Nucleus accumbens (tissue), 56 donors: ENCODE results near the gene SMIM45.
"Not testable (repeated sequence)": the region's sequence is repeated elsewhere in the genome, so short reads cannot be mapped to it uniquely, and the experiment has no call there.

Experiments used
- DNase-seq, 56 donors: peaks; one replicate each; lab custom pipeline; 2025; lab: John Stamatoyannopoulos, UW

Gene SMIM45

DNA sequence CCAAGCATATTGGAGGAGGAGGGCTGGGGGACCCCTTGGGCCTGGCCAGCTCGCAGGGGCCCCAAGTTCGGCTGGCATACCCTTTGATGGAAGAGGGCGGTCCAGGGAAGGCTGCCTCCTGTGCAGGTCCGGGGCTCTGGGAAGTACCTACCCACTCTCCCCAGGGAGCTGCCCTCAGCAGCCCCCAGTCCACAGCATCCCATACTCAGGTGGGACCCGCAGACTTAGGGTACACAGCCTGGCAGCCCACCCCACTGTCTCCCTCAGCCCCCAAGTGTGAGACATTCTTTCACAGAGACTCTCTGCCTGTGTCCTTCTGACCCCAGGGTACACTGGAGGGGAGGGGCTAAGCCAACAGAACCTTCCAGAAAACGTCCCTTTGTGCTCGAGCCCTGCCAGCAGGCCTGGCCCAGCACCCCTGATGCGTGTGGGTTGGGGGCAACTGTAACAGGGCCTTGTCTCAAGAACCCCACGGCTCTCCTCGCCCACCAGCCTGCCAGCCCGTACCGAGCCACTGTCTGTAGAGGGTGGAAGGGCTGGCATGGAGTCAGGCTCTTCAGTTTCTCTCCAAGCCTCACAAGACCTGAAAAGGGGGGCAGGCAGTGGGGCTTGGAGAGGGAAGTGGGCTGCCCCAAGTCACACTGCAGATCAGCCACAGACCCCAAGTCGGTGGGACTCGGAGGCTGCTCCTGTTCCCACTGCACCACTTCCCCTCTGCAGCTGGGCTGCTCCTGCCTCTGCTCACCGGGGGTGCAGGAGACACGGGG lies 18.4 kb upstream of the SMIM45 start:
- no peak for DNase-seq

DNA sequence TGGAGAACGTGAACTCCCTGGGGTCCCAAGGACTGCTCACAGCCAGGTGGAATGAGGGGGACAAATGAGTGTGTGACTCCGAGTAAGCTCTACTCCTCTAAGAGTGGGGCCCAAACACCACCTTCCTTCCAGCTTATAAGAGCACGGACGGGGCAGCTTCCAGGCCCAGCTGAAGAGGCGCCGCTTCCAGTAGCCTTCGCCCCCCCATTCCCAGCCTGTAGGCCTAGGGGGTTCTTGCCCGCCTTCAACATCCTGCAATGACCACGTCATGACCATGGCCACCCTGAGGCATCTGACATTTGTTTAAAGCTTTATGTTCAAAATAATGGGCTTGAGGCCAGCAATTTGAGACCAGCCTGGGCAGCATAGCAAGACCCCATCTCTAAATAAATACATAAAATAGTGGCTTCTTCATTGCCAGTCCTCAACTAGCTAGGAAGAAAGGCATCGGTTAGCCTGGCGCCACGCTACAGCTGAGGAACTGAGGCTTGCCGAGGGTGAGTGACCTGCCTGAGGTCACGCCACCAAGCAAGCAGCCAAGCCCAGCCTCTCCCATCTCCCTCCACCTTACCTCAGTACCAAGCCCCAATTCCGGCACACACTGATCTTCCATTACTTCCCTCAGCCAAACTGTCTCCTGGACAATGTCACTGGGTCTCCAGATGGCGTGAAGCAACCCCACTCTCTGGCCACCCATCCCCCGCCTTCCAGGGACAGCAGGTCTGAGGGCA lies 17.5 kb upstream of the SMIM45 start:
- DNase-seq, result no peak

DNA sequence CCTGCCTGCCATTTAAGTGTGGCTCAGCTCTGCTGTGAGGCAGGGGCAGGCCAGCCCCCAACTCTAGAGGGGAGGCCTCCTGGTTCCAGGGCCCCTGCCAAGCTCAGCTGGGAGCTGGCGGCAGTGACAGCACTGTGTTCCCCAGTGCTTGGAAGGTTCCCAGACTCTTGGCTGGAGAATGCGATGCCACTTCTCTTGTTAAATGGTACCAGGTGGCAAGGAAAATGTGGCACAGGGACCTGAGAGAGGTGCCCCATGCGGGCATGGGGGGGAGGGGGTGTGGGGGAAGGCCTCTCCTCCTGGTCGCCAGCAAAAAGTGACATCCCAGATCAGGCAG lies 17.0 kb upstream of the SMIM45 start:
- DNase-seq, result peak in 6 of 56 donors; percentile 7 to 52 (median 17)

DNA sequence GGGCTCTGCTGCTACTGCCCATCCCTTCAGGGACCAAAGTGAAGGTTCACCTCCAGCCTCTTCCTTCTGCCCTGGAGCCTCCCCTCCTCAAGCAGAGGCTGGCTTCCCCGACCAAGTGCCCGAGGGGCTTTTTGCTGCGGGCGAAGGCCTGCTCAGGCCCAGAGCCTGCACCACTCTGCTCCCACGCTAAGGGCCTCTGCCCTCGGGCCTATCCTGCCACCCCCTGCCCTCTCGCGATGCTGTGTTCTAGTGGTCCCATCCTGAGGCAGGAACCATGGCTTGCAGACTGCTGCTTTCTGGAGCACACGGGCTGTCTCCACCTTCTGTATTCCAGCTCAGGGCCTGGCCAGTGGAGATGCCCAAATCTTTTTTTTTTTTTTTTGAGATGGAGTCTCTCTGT lies 16.4 kb upstream of the SMIM45 start:
- DNase-seq, result no peak

DNA sequence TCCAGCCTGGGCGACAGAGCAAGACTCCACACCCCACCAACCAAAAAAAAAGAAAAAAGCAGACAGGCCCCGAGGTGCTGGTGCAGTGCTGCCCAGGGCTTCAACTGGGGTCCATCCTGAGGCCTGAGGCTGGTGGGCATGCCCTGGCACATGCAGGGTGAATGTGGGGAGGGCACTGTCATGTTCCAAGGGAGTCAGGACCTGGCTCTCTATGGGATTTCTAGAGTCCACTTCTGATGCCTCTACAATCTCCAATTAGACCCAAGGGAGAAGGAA lies 15.1 kb upstream of the SMIM45 start:
- no peak for DNase-seq

DNA sequence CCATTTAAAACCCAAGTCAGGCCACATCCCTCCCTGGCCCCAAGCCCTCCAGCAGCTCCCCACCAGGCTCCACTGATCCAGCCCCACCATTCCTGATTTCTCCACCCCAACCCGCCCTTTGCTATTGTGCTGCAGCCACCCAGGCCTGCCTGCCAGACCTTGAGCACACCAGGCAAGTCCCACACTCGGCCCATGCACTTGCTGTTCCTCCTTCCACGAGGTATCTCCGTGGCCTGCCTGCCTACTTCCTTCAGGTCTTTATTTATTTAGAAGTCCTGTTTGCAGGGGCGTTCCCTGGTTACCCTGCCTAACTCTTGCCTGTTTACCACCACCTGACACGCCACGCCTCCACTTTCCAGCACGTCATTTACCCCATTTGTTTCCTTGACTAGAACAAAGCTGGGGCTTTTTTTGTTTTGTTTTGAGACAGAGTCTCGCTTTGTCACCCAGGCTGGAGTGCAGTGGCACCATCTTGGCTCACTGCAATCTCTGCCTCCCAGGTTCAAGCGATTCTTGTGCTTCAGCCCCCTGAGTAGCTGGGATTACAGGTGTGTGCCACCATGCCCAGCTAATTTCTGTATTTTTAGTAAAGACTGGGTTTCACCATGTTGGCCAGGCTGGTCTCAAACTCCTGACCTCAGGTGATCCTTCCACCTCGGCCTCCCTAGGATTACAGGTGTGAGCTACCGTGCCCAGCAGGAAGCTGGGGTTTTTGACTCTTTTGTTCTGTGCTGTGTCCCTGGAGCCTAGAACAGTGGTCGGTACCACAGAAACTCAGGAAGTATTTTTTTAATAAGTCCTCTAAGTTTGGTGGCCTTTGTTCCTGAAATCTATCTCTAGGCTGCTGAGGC lies 11.7 kb upstream of the SMIM45 start:
- DNase-seq, result peak in 26 of 56 donors; percentile 11 to 62 (median 35)

DNA sequence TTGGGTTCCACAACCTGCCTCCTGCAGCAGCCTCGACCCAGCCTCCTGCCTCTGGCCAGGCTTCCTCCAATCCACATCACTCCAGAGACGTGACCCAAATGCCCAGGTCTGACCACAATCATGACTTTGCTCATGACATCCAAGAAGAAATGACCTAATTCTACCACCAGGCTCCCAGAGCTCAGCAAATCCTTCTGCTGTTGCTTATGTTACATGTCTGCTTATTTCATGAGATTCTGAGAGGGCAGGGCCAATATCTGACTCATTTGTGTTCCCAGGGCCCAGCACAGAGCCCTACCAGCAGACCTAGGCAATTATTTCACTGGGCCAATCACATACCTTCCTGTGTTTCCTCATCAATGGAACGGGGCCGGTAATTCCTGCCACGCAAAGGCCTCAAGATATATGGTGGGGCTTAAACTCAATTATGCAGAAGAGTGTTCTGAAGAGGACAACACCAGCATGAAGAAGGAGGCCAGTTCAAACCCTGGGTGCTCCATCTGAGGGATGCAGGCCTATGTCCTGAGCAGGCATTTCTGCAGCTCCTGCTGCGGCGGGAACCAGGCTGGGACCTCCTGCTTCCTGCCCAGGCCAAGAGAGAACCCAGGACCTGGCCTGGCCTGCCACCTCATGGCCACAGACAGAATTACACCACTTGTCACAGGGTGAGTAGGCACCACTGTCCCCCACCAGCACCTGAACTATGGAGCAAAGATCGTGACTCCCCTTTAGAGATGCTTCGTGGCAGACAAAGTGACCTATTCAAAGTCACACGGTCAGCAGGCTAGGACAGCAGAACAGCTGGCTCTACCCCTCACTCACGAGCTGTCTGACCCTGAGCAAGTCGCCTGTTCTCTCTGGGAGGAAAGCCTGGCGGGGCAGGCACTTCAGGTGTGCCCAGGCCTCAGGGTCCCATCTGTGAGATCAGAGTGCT lies 10.9 kb upstream of the SMIM45 start:
- peak in 55 of 56 donors; percentile 26 to 93 (median 73) for DNase-seq

DNA sequence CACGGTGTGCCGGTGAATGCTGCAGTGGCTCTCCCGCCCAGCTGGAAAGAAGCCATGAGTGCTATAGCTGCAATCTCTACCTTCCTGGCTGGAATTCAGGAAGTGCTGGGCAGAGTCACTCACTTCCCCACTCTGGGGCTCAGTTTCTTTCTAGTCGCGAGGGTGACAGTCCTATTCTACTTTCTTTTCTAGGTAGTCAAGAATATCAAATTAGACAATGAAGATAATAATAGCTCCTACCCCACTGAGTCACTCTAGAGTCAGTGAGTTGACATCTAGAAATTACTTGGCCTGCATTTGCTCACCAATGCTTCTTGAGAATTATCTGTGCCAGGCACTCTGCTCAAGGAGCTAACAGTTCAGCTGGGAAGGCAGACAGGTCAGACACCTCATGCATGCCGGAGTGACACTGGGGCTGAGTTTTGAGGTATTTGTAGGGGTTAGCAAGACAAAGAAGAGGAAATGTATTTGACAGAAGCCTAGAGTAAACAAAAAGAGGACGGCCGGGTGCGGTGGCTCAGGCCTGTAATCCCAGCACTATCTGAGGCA lies 8.2 kb upstream of the SMIM45 start:
- DNase-seq, result peak in 4 of 56 donors; percentile 9 to 44 (median 16)

DNA sequence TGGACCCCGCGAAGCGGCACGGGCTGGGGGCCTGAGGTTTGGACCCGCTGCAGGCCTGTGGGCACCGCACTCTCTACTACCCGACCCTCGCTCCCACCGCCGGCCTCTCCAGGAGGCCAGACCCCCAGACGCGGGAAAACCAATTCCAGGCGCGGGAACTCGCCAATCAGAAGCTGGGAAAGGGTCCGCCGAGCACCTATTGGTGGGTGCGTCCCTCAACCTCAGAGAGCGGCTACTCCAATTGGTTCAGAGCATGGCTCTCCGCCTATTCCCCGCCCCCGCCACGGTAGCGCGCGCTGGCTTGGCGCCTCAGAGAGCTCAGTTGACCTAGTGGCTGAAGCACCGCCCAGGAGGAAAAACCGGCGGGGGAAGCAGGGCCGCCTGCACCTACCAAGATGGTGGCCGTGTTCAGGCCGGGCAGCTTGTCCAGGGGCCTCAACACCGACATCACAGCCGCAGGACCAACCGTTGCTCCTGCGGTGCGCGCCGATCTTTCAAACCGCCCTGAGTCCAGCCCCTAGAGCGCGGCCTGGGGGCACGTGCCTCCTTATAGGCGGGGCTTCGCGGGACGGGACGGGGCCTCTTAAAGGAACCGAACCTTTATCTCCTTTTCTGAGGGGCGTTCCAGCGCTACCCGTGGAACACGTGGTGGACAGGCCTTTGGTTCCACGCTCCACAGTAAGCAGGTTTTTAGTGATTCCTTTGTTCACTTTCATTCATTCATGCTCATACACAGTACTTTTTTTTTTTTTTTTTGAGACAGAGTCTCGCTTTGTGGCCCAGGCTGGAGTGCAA lies 5.1 kb upstream of the SMIM45 start, which contains the start of gene CENPM:
Gene CENPM (minus strand): TSS at position 524 of the 795 bp plus-strand sequence. CDS start 76 bp downstream, at position 448.
- DNase-seq, result peak; percentile 63 to 97 (median 92)

DNA sequence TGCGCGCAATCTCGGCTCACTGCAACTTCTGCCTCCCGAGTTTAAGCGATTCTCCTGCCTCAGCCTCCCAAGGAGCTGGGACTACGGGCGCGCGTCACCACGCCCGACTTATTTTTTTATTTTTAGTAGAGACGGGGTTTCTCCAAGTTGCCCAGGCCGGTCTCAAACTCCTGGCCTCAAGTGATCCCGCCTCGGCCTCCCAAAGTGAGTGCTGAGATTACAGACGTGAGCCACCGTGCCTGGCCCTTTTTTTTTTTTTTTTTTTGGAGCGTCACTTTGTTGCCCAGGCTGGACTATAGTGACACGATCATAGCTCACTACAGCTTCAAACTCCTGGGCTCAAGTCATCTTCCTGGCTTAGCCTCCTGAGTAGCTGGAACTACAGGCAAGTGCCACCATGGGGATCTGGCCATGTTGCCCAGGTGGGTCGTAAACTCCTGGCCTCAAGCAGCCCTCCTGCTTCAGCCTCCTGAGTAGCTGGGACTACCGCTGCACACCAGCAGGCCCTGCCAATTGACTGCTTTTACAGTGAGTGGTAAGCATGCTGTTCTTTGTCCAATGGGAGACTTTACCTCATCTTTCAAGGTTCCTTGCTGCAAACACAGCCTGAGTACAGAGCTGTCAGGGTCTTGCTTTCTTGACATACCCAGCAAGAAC lies 4.4 kb upstream of the SMIM45 start:
- no peak for DNase-seq

DNA sequence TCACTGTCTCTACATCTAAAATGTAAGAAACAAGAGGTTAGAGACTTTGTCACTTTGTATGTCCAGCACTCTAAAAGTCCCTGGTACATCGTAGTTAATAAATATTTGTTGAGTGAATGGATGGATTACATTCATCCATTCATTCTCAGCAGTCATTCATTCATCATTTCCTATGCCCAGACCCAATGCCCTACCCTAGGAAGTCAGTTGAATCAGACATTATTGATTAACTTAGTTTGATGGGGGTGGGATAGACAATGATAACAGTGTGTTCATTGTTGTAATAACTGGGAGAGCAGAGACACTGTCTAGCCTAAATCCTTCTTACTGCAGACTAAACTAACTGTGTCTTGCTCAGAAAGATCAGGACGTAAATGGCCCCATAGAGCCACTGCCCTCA lies 3.8 kb upstream of the SMIM45 start:
- no peak for DNase-seq

DNA sequence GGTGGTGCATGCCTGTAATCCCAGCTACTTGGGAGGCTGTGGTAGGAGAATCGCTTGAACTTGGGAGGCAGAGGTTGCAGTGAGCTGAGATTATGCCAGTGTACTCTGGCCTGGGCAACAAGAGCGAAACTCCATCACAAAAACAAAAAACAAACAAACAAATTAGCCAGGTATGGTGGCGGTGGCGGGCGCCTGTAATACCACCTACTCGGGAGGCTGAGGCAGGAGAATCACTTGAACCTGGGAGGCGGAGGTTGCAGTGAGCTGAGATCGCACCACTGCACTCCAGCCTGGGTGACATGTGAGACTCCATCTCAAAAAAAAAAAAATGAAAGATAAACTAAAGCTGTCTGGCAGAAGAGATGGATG lies 3.0 kb upstream of the SMIM45 start:
- not testable (repeated sequence) for DNase-seq

DNA sequence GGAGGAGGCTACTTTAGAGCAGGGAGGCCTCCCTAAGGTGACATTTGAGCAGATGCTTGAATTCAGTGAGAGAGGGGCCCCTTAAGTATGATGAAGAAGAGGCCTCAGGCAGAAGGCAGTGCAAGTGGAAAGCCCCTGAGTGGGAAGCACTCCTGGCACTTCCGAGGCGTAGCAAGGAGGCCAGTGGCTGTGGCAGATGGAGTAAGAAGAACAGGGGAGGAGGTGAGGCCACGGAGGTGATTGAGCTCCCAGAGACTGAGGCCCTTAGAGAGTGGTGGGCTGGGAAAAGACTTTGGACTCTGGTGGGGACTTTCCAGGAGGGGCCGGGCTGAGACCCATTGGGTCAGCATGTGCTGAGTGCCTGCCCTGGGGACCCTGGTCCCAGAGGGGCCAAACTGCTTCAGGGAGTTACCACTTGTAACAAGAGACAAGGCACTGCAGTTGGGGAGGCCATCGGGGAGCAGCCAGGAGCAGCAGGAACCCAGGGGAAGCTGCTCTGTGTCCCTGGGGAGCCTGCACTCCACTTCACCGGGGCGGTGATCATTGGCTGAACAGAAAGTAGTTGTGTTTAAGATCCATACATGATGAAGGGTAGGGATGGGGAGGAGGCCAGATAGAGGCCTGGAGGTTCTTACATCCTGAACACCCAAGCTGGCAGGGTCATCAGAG lies 2.5 kb upstream of the SMIM45 start:
- DNase-seq, result no peak

DNA sequence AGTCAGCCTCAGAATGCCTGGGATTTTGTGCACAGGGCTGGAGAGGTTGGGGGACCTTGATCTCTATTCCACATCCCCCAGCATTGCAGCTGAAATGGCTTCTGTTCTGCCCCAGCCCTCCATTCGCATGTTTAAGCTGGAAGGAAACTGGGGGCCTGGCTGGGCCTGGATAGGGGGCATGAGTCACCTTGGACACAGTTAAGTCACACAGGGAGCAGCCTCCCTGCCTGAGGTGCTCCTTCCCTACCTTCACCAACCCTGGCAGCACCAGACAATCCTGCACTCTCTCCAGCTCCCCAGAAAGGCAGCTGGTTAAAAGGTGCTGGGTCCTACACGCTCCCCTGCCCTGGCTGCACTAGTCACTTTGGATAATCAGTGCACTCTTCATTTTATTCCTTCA lies 763 bp downstream of the SMIM45 start:
- DNase-seq, result peak in 1 of 56 donors; percentile 43

DNA sequence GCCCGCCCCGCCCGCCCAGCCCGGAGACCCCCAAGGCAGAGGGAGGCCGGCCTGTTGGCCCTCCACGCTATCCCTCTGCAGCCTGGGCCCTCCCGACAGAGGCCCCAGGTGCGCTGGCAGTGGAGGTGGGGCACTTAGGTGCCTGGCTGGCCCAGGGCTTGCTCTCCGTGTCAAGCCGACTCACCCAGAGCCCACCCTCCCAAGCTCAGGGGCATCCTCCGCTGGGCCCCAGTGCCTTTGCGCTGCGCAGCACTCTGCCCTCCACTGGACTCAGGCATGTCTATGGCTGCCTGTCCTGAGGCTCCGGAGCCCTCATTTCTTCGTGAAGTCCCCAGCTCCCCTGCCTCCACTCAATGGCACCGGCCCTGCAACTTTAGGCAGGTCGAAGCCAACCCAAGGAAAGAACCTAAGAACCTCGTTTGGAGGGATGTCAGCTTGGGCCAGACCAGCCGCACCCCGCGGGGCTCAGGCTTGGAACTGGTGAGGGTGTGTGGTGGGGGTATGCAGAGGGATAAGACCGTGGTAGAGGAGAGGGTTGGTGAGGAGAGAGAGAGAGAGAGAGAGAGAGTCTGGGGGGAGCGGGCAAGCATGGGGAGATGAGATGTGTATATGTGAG lies 6.1 kb downstream of the SMIM45 start:
- no peak for DNase-seq

DNA sequence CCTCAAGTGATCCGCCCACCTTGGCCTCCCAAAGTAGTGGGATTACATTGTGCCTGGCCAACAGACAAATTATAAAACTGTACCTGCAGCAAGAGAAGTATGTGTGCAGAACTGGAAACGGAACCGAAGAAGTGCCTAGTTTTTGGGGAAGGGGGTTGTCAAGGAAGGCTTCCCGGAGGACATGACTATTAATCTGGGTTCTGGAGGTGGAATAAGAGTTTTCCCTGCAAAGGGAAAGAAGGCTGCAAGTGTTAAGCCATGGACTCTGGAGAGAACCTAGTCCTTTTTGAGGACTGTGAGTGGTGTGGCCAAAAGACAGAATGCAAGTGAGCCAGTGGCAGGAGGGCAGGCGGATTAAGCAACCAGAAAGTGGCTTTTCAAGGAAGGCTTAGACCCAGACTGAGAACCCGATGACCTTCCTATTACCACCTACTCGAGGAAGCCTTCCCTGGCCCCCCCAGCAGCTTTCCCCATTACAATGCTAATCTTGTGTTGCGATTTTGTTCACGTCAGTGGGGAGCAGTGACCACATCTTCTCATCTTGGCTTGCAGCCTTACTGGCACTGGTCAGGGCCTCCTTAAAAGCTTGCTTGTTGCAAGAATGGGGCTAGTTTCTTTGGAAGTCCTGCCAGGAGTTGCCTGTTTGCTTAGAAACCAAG lies 11.6 kb downstream of the SMIM45 start:
- peak in 45 of 56 donors; percentile 17 to 87 (median 48) for DNase-seq

DNA sequence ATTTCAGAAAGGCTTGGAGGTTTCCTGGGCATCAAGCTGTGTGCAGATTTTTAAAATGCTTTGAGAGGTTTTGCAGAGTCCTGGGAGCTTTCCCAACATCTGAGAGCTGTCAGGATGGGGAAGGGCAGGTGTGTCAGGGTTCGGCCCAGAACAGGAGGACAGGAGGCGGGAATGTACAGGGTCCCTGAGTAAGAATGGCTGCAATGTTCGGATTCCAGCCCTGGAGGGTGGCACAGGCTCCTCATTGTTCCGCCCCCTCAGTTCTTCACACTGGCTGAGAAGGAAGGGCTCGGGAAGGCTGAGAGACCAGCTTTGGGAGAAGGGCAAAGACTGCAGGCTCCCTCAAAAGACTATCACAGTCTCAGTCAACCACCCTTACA lies 12.2 kb downstream of the SMIM45 start:
- DNase-seq, result peak in 5 of 56 donors; percentile 42 to 65 (median 51)
